IPS-NIHi7 (cell line): ENCODE data around the gene SPACA9.
A peak's percentile ranks its signal among the peaks of the same experiment; 100 is the strongest.

Source experiments
- DNase-seq: peaks from one replicate; pipeline ENCODE4 v3.0.0; 2012; ENCODE audit warnings: mixed read lengths; ENCODE audit errors: extremely low spot score

Gene SPACA9

DNA sequence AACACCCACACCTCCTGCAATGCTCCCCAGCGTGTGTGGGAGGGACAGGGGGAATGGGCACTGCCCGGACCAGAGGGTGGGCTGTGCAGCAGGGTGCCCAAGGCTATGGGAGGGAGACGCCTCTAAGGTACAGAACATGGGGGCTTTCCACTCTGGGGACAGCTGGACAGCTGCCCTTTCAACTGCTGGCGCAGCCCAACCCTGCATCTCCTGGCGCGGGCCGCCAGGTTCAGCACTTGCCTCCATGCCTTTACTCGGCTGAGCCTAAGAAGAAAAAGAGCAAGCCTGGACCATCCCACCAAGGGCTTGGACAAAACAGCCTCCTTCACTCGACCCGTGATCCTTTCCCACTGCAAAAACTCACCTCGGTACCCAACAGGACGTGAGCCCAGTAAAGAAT lies 15.6 kb upstream of the SPACA9 start:
- DNase-seq = no peak

DNA sequence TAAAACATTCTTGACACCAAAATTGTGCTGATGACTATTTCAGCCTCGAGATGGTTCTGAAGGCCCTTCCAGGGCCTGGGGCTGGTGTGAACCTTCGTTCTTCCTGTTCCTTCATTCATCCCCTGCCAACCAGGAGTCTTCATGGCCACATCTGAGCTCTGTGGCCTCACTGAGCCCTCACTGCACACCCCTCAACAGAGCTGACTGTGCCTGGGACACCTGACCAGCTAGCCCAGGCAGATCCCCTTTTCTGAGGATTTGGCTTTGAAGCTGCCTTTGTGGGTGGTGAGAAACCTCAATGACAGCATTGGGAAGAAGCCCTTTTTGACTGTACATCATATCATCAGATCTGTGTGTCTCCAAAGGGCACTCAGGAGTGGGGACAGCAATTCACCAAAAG lies 14.4 kb upstream of the SPACA9 start:
- DNase-seq = no peak

DNA sequence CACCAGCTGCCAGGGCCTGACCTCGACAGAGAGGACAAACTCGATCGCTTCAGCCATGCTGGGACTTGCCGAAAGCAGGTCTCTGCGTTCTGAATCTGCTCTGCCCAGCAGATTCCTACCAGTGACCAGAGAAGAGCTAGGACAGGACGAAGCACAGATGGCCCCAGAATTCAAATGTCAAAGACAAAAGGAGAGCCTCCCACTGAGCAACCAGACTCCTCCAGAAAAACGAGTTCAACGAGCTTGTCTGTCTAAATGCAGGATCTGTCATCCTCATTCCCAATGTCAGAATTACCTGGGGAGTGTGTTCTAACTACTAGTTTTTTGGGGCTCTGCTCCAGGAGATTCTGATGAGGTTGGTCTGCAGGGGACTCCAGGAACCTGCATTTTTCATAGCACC lies 14.0 kb upstream of the SPACA9 start:
- no peak for DNase-seq

DNA sequence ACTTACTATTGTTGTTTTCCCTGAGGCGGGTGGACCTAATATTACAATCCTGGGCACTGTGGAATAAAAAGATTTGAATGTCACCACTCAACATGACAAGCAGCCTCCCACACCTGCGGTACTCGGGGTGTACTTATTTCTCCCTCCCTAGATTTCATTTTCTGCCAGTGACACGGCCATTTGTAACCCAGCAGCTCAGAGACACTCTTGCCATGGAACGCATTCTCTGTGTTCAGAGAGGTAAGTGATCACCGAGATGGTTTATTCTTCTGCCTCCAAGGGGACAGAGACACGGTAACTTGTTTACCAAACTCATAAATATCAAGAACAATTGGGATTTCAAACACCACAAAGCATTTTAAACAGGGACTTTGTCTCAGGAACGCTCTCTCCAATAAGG lies 11.8 kb upstream of the SPACA9 start:
- no peak for DNase-seq

DNA sequence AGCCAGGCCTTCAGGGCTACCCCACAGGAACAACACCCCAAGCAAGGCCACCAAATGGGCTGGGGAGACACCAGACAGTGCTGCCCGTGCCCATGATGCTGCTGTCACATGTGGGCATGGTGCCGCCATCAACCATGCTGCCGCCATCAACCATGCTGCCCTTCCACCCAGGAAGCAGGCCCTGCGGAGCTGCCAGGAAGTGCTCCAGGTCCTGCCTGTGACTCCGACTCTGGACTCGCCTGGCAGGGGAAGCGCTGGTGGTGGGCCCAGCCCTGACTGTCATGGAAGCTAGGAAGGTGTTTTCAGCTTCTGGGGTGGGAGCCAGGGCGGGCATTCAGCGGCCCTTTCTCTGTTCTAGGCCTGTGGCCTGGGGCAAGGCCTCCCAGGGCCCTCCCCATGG lies 9.4 kb upstream of the SPACA9 start:
- DNase-seq = no peak

DNA sequence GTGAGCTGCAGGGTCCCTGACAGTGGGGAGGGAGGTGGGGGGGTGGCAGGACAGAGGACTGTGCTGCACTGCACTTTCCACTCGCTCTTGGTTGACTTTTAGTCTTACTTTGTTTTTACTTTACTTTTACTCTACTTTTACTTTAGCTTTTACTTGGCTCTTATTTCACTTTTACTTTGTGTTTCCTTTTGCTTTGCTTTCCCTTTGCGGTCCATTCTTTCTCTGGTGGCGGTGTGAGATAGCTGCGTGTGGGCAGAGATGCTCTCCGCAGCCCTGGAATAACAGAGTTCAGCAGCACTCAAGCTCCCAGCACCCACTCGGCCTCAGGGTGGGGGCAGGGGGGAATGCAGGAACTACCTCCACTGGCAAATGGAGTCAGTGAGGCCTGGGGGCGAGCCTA lies 5.3 kb upstream of the SPACA9 start:
- DNase-seq = no peak

DNA sequence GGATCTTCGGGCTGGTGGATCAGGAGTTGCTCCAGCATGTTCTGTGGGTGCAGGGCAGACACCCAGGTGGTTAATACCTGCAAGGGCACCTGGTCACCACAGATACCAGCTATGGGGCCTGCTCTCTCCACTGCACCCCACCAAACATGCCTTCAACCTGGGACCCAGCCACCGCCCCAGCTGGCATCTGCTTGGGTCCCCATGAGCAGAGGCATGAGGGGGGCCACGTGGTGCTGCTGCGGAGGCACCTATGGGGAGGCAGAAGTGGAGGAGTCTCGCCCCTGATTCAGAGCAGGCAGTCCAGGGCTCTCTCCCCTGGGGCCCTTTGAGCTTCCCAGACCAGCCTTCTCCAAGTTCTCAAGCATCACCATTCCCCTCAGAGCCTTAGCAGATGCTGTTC lies 3.5 kb upstream of the SPACA9 start:
- no peak for DNase-seq

DNA sequence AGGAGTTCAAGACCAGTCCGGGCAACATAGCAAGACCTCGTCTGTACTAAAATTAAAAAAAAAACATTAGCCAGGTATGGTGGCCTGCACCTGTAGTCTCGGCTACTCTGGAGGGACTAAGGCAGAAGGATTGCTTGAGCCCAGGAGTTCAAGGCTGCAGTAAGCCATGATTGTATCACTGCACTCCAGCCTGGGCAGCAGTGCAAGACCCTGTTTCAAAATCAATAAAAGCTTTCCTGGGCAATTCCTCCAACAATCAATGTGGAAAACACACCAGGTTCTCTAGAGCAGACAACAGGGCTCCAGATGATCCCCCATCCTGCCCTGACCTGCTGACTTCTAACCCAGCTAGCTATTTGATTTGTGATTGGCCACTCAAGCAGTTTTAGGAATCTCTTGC lies 1.8 kb upstream of the SPACA9 start:
- no peak for DNase-seq

DNA sequence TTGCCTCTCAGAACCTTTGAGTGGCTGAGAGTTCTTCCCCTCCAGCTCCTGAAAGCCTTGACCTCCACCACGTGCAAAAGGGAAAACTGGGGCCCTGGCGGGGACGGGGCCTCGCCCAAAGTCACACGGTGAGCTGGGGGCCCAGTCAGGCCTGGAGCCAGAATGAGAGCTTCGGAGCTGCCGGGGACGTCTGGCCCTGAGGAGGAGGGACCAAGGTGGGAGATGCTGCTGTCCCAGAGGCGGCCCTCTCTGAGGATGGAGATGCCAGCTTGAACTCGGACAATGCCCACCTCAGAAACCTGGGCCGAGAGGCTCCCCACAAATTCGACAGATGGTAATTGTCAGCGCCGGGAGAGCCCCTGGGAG lies 1.3 kb upstream of the SPACA9 start:
- no peak for DNase-seq

DNA sequence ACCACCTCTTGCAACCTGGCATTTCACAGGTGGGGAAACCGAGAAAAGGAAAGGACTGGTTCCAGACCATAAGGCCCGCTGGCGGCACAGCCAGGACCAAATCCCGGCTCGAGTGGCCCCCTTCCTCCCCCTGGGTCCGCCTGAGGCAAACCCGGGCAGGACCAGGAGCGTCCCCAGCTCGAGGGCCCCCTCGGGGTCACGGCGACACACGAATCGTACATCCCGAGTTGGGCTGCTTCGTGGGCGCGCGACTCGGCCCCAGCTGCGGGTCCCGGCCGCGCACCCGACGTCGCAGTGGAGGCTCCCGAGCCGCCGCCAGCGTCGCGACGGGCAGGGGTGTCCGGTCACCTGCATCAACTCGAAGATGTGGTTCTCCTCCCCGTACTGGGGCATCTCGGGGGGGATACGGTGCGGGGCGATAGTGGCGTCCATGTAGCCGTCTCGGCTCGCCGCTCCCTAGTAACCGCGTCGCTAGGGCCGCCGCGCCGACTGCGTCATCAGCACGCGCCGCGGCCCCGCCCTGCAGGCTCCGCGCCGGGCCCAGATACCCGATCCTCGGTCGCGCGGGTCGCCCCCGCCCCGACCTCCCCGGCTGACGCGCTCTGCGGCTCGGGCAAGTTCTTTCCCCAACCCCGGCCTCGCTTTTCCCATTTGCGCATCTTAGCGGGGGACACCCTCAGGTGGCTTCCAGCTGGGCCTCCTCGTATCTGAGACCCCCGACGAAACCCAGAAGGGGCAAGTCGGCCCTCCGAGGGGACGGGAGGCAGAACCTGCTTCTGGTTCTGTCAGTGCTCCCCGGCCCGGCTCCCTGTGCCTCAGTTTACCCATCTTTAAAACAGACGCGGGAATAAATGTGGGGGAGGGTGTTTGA lies 639 bp upstream of the SPACA9 start, which contains the start of gene AK8:
Gene AK8 (minus strand): TSS at position 461 of the 871 bp plus-strand sequence. CDS start 29 bp downstream, at position 432.
- peak; percentile 98 for DNase-seq

DNA sequence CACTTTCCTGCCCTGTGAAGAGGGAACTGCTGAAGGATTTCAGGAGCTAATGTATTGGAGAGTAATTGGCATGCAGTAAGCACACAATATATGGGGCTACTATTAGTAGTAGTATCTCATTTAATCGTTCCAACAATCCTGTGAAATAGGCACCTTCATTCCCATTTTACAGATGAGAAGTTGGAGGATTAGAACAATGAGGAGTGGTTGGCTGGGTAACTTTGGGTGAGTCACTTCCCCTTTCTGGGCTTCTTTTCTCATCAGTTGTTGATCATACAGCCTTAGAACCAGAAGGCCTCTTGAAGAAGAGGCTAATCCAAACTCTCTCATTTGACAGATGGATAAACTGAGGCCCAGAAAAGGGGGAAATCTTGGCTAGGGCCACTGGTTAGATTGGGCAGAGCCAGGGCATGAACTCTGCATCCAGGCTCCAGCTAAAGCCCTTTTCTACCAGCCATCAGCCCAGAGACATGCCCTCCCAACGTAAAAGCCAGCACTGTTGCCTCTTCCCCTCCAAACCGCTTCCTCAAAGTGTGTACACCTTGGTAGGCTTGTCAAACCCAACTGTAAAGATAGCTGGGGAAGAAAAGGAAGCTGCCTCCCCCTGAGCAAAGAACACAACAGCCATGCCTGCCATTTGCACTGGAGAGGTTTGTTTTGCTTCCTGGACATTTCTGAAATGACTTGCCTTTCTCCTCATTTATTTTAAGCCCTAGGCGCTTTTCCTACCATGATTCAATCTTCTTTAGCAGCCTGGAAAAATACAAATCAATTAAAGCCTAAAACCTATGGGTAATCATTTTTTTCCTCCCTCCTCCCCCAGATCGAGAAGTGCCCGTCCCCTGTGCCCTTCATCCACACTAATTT lies 992 bp downstream of the SPACA9 start:
- no peak for DNase-seq

DNA sequence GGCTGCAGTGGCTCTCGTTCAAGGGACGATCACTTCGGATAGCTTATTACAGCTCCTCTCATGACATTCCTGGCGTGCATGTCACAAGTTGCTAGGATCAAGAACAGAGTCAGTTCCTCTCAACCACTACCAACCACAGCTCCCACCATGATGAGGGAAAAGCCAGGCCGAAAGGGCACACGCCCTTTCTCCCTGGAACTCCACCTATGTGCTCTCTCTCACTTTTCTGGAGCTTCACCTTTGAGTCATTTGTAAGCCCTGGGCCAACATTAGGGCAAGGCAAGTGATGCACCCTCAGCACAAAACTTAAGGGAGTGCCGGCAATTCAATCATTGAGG lies 1.6 kb downstream of the SPACA9 start:
- DNase-seq = no peak

DNA sequence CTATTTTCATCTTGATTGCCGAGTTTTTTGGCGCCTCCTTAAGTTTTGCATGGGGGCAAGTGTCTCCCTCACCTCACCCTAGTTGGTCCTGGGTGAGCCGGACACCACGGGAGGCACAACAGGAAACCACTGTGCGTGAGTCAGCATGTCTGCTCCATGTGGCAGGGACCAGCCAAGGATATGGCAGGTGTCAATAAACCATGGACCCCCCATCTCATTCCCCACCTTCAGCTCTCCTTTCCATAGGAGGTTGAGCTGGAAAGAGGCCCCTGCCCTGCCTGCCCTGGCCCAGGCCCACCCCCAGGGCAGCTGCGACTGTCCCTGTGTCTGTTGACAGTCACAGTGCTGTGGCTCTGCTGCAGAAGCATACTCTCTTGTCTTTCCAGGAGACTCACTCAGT lies 3.1 kb downstream of the SPACA9 start:
- DNase-seq = no peak

DNA sequence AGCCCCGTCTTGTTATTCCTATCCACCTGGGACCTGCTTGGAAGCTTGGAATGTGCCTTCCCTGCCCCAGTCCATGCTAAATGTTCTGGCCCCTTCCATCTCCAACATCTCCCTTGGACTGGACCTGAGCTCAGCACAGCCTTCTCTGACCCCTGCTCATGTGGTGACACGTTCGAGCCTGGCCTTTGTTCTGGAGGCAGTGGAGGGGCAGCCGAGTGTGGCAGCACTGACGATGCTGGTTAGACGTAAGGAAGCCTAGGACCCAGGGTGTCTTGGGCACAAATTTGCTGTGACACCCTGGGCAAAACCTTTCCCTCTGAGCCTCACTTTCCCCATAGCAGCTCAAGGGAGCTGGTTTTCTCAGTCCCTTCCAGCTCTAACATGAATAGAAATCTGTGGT lies 3.9 kb downstream of the SPACA9 start:
- no peak for DNase-seq

DNA sequence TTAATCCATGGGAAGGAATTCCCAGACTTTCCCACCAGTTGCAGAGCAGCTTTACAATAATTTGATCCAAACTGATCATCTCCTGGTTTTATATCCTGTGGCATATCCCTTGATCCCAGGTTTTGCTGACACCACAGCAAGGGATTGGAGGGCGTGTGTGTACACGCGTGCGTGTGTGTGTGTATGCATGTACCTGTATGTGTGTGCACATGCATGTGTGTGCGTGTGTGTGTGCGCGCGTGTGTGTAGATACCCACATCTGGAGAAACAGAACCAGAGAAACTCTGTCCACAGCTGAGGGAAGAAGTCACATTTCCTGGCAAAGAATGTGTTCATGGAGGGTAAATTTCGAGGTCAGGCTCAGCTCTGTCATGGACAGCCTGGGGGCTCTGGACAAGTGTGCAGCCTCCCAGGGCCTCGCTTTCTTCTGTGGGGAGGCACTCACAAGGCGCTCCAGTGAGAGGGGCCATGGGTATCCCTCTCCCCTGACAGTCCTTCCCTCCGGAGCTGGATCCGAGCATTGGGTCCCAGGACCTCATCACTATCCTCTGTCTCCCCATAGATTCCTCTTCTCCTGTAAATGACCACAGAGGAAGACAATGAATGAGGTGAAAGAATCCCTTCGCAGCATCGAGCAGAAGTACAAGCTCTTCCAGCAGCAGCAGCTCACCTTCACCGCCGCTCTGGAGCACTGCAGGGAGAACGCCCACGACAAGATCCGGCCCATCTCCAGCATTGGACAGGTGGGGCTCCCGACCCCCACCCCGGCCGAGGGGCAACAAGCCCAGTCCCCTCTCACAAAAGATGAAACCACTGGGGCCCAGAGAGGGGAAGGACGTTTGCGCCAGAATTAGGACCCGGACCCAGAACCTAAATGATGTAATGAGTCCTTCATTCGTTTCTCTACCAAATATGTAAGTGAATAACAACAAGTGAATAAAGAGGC lies 4.9 kb downstream of the SPACA9 start:
- DNase-seq = no peak

DNA sequence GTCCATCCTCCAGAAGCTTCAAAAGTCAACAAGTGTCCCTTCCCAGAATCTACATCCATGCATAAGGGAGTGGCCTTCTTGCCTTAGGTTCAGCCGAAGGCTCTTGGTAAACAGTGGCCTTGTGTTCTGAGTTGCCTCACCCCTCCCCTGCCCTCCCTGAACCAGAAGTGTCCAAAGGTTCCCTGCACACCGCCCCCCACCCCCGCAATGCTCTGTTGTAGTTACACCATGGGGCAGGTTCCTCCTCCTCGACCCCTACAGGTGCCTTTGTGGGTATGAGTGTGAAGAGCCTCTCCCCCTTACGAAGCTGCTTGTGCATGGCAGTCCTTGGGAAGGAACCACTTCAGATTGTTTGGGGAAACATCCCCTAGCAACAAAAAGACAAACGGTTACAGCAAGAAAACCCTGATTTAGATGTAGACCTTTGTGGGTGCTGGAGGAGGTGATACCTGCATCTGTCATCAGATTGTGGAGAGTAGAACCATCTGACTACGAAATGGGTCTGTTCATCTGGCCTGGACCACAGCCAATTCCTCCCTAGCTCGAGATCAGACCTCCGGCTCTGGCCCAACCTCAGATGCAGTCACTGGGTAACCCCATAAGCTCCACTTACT lies 7.1 kb downstream of the SPACA9 start:
- DNase-seq = no peak

DNA sequence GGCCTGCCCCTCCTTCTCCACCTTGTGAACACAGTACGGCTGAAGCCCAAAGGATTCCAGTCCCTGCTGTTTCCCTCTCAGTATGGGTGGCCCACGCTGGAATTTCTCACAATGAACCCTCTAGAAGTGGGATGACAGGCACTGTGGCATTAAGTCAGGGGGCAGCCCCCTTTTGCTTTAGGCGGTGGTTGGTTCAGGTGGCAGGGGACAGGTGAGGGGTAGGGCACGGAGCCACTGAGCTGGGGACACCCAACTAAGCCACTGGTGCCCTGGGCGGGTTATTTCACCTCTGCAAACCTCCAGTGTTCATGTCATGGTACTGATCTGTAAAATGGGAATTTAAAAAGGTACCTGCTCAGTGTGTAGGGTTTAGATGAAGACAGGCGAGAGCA lies 7.6 kb downstream of the SPACA9 start:
- DNase-seq = no peak

DNA sequence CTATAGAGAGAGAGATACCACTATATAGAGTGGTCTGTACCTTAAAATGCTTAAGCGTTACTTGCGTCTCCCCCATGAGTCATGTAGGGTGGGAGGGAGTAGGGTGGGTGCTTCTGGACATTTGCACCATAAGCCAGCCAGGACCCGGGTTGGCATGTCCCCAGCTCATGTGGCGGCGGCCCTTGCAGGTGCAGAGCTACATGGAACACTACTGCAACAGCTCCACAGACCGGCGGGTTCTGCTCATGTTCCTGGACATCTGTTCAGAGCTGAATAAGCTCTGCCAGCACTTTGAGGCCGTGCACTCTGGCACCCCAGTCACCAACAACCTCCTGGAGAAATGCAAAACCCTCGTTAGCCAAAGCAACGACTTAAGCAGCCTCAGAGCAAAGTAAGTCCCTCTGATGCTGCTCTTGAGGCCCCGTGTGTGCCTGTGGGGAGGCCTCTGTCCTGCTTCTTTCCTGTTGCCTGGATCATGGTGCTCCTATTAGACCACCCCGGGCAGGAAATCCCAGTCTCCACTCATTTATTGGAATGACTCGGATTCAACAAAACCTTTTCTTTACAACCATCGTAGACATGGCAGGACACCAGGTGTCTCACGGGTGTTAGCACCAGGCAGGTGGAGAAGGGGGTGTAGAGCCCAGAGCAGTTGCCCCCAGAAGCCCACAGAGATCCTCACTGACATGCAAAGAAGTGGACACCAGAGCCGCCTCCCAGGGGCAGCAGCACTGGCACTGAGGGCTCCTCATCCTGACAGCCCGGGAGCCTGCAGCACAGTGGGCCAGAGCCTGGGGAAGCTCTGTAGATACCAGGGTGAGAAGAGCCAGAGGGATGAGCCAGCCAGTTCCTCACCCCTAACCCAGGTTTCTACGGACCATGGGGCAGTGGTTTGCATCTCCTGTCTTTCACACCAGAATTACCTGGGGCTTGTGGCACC lies 8.8 kb downstream of the SPACA9 start:
- no peak for DNase-seq

DNA sequence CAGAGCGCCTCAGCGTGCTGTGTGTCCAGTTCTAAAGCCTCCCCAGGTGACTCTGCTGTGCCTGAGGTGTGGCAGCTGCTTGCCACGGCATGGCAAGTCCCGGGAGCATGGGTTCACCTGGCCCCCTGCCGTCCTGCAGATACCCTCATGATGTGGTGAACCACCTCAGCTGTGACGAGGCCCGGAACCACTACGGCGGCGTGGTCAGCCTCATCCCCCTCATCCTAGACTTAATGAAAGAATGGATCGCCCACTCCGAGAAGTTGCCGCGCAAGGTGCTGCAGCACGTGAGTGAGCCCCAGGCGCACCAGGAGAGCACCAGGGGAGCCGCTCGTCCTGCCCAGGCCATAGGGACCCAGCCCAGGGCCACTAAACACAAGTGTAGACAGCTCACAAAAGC lies 9.5 kb downstream of the SPACA9 start:
- DNase-seq = no peak

DNA sequence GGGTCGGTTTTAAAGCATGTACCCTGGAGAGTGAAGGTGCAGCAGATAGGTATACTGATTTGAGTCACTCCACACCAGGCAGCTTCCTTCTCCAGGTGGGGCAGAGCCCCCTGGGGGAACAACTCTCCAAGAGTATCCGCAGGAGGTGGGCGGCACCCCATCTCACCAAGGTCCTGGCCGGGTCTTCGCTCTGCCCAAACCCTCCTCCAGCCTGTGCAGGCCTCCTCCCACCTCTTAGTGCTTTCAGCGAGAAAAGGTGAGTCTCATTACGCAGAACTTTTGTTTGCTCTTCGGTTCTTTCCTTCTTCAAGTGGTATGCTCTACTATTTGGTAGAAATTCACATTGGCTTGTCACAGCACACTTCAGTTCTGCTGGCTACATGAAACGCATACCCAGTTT lies 13.7 kb downstream of the SPACA9 start:
- DNase-seq = no peak
